AG09309 (cell line): ENCODE measurements around the gene PDE8B.

ENCODE experiments used
- DNase-seq: peaks from one replicate; pipeline ENCODE4 v3.0.0-alpha.2; 2010; ENCODE audit warnings: low read depth
- H3K4me3 ChIP-seq: 2 replicates; pipeline ENCODE4 v1.5.1; 2011; ENCODE audit warnings: mild to moderate bottlenecking, low read depth, low read length, moderate library complexity; ENCODE audit not compliant: control insufficient read depth
- CTCF ChIP-seq: IDR thresholded peaks from 2 replicates; pipeline ENCODE4 v1.5.1; 2011; ENCODE audit warnings: mild to moderate bottlenecking, low read depth, low read length, inconsistent platforms; ENCODE audit not compliant: insufficient read depth, control insufficient read depth; ENCODE audit errors: missing control alignments

PDE8B gene

GRCh38 chr5:77256406-77256805 is 45.9 kb downstream of the PDE8B start:
- no peak for TF ChIP-seq CTCF
- no peak for DNase-seq

GRCh38 chr5:77258652-77259051 is 48.2 kb downstream of the PDE8B start:
- DNase-seq: no peak
- H3K4me3 ChIP-seq: no peak overlapping the region
- TF ChIP-seq CTCF: no peak

More at GRCh38 chr5:77256406-77256805, 45.9 kb downstream of the PDE8B start:
- H3K4me3 ChIP-seq: no peak overlapping the region

- H3K4me3 ChIP-seq: no peak overlapping the region
- no peak for TF ChIP-seq CTCF
- no peak for DNase-seq
These were observed 49.0 kb downstream of the PDE8B start for GRCh38 chr5:77259476-77259875.

GRCh38 chr5:77262697-77263096 is 52.2 kb downstream of the PDE8B start:
- no peak for DNase-seq
- H3K4me3 ChIP-seq: no peak overlapping the region
- TF ChIP-seq CTCF: no peak

- no peak overlapping the region for H3K4me3 ChIP-seq
- TF ChIP-seq CTCF: no peak
- DNase-seq: no peak
These were observed 55.8 kb downstream of the PDE8B start for GRCh38 chr5:77266291-77266690.

GRCh38 chr5:77267496-77267895 is 57.0 kb downstream of the PDE8B start:
- TF ChIP-seq CTCF: no peak
- no peak overlapping the region for H3K4me3 ChIP-seq
- DNase-seq: no peak

GRCh38 chr5:77272206-77272605 is 61.7 kb downstream of the PDE8B start:
- no peak for TF ChIP-seq CTCF
- no peak for DNase-seq

More at GRCh38 chr5:77272206-77272605, 61.7 kb downstream of the PDE8B start:
- no peak overlapping the region for H3K4me3 ChIP-seq
